Effector memory CD4-positive, alpha-beta T cell (primary cell): Measurements from ENCODE around the gene NLRP13.

ENCODE experiments used
- DNase-seq, 3 donors: peaks; one replicate each; pipeline ENCODE4 v3.0.0-alpha.2; 2020
- H3K27ac ChIP-seq: 2 replicates; pipeline ENCODE4 v1.7.0; 2013; ENCODE audit warnings: mild to moderate bottlenecking, low read length, moderate library complexity; ENCODE audit not compliant: insufficient read depth, poor library complexity, severe bottlenecking
- H3K27me3 ChIP-seq: replicated peaks from 2 replicates; pipeline ENCODE4 v1.7.0; 2013; ENCODE audit warnings: mild to moderate bottlenecking, low read length; ENCODE audit not compliant: insufficient read depth, control insufficient read depth, poor library complexity, severe bottlenecking
- H3K36me3 ChIP-seq: 2 replicates; pipeline ENCODE4 v1.7.0; 2013; ENCODE audit warnings: mild to moderate bottlenecking, low read length, moderate library complexity; ENCODE audit not compliant: control insufficient read depth, insufficient read depth
- H3K4me1 ChIP-seq: 2 replicates; pipeline ENCODE4 v1.7.0; 2013; ENCODE audit warnings: low read length, mild to moderate bottlenecking; ENCODE audit not compliant: control insufficient read depth, insufficient read depth, poor library complexity, severe bottlenecking
- H3K4me3 ChIP-seq: 2 replicates; pipeline ENCODE4 v1.7.0; 2013; ENCODE audit warnings: low read length, low read depth, mild to moderate bottlenecking; ENCODE audit not compliant: insufficient read depth, poor library complexity, severe bottlenecking
- H3K9me3 ChIP-seq: 2 replicates; pipeline ENCODE4 v1.7.0; 2013; ENCODE audit warnings: mild to moderate bottlenecking, low read length, moderate library complexity; ENCODE audit not compliant: control insufficient read depth

Gene NLRP13

GRCh38 chr19:55858969-55859368 is 73.2 kb downstream of the NLRP13 start:
- Histone ChIP-seq H3K4me1 (no peaks in the 10 kb centered on the region), H3K27me3 (no peaks in the 10 kb centered on the region), H3K4me3 (no peak overlapping the region), H3K27ac (no peak overlapping the region), H3K36me3 (no peaks in the 10 kb centered on the region), H3K9me3 (no peaks in the 10 kb centered on the region)
- DNase-seq = no peak

GRCh38 chr19:55858401-55858800 is 73.7 kb downstream of the NLRP13 start:
- DNase-seq = no peak
- Histone ChIP-seq H3K9me3 (no peaks in the 10 kb centered on the region), H3K36me3 (no peaks in the 10 kb centered on the region), H3K4me3 (no peak overlapping the region), H3K4me1 (no peaks in the 10 kb centered on the region), H3K27ac (no peak overlapping the region), H3K27me3 (no peaks in the 10 kb centered on the region)

GRCh38 chr19:55857974-55858373 is 74.2 kb downstream of the NLRP13 start:
- no peak for DNase-seq
- Histone ChIP-seq H3K4me1 (no peaks in the 10 kb centered on the region), H3K9me3 (no peaks in the 10 kb centered on the region), H3K4me3 (no peak overlapping the region), H3K27ac (no peak overlapping the region), H3K36me3 (no peaks in the 10 kb centered on the region), H3K27me3 (no peaks in the 10 kb centered on the region)

GRCh38 chr19:55857149-55857548 is 75.0 kb downstream of the NLRP13 start:
- Histone ChIP-seq H3K27me3 (no peaks in the 10 kb centered on the region), H3K4me1 (no peaks in the 10 kb centered on the region), H3K9me3 (no peaks in the 10 kb centered on the region), H3K4me3 (no peak overlapping the region), H3K27ac (no peak overlapping the region), H3K36me3 (no peaks in the 10 kb centered on the region)
- DNase-seq = no peak

- Histone ChIP-seq H3K4me1 (no peaks in the 10 kb centered on the region), H3K27me3 (no peaks in the 10 kb centered on the region), H3K27ac (no peak overlapping the region), H3K36me3 (no peaks in the 10 kb centered on the region), H3K4me3 (no peak overlapping the region), H3K9me3 (no peaks in the 10 kb centered on the region)
- DNase-seq = no peak
Measured at GRCh38 chr19:55855160-55855559, 77.0 kb downstream of the NLRP13 start.
